ENCODE data around the gene PRKCE.
A peak's percentile ranks its signal among the peaks of the same experiment; 100 is the strongest.

PRKCE gene

DNA sequence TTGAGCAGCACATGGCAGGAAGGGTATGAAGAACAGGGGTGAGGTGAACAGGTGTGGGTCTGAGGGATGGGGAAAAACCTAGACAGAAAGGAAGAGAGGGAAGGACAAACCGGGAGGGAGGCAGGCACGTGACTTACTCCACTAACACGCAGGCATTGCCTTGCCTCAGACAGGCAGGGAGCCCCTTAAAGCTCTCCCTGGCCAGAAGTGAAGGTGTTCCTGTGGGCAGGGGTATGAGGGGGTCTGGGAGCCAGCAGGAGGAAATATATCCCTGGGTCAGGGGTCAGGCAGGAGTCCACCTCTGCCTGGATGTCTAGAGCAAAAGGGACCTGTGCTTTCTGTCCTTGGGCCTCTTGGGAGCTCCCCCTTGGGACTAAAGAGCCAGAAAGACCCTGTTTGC is 510.4 kb downstream of the PRKCE start:
- no peak for DNase-seq

DNA sequence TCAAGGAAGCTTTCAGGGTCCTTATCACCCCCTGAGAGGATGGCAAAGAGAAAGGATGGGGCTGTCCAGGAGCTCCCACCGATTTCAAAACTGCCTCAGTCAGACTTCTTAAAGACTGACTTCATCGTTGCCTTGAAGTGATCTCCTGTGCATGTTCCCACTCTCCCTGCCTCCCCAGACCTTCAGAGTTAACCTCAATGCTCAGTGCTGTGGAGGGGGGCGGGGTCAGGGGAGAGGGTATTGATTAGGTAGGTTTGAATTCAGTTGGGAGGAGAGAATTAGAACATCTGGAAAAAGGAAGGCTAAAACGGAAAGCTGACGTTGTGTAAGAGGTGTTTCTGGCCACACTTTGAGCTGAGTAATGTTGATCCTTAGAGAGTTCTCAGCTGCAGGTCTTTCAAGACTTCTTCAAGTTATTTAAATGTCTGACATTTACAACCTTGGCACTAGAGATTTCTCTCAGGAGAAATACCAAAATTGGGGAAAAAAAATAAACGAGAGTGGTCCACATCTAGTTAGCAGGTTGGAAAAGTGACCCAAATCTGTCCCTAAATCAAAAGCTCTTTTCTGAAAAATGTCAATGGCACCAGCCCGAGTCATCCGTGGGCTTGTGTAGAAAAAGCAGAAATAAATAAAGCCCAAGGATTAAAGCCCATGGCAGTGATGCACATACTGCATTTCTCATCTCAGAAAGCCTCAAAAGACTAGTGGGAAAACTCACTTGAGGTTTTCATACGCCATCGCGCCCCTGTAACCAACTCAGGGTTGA is 511.0 kb downstream of the PRKCE start:
- DNase-seq = no peak

DNA sequence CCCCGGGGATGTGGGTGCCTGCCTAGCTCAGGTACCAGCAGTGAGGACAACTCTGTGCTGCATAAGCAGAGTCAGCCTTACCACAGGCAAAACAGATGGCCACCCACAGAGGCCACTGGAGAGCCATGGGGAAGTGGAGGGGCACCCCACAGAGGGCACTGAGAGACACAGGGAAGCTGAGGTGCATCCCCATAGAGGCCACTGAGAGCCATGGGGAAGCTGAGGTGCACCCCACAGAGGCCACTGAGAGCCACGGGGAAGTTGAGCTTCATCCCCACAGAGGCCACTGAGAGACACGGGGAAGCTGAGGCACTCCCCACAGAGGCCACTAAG is 511.6 kb downstream of the PRKCE start:
- no peak for DNase-seq

DNA sequence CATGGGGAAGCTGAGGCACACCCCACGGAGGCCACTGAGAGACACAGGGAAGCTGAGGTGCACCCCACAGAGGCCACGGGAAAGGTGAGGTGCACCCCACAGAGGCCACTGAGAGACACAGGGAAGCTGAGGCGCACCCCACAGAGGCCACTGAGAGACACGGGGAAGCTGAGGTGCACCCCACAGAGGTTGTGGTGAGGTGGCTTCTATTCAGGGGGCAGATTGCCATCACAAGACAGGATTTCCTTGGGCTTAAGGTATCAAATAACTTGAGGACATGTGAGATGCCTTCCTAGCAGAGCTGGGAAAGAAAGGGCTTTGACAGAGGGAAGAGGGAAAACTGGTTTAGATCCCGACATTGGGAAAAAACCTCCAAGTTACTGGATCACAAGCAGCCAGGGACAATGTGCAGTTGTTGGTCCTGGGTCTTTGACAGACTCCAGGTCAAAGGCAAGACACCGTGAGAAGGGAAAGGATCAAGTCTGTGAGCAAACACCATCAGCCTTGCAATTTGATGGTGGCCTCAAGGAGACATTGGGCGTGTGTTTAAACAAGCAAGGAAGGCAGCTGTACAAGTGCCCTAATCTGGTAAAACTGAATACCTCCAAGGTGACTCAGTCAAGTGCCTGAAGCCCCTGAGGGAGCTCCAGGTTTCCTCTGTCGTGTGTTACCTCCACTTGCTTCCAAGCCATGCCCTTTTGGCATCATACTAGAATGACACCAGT is 512.5 kb downstream of the PRKCE start:
- no peak for DNase-seq

DNA sequence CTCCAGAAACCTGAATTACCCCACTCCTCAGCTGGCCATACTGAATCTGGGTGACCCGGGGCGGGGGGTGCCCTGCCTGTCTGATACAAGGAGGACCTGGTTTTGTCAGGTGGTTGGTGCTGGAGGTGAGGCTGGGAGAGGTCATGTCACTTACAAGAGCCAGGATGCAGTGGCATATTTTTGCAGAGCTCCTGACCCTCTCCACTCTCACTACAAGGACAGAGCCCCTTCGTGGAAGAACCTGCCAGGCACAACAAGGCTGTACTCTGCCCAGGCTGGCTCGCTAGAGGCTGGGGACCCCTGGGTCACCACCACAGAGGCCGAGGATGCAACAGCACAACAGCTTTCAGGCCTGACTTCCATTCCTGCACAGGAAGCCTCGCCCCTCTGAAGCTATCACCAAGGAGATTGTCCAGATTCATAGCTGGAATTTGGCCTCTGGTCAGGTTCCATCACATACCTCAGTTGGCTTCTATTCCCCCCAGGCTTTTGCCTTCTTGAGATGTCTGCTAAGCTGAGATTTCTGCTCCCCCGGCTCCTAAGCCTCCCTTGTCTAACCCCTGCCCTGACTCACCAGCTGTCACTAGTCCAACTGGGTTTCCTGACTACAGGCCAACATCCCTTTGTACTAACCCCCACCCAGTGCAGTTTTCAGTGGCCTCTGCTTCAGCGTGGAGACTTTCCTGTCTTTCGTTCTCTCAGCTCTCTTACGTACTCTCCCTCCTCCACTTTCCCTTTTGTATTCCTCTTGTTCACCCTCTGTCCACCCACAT is 513.2 kb downstream of the PRKCE start:
- no peak for DNase-seq

DNA sequence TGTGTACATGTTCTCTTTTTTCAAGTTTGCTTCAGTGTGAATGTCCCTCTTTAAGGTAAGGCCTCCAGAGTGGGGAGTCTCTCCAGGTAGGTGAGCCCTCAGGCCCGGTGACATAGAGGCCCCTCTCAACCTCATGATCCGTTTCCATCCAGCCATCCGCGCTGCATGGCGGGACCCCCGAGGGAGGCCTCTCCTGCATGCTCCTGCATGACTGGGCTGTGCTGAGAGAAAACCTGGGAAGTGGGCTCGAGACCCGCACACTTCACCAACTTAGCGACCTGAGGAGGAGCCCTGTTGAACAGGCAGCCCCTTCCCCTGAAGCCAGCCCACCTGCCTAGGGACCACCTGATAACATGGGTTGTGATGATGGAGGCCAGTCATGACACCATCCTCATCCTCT is 514.4 kb downstream of the PRKCE start:
- no peak for DNase-seq

DNA sequence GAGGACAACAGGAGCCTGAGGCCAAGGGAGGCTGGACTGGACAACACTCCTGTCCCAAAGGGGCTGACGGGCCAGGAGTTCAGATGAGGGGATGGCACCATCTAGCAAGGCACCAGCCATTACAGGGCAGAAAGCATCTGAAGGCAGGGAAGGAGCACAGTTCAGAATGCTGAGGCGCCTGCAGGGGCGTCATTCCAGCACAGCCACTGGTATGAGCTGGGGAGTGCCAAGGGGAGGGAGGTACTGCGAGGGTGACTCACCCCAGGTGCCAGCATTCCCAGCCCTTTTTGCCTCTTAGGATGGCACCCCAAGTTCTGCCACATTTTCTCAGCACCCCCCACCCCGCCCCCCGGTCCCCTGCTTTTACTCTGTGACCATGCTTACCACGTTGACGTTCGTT is 515.9 kb downstream of the PRKCE start:
- DNase-seq = no peak

DNA sequence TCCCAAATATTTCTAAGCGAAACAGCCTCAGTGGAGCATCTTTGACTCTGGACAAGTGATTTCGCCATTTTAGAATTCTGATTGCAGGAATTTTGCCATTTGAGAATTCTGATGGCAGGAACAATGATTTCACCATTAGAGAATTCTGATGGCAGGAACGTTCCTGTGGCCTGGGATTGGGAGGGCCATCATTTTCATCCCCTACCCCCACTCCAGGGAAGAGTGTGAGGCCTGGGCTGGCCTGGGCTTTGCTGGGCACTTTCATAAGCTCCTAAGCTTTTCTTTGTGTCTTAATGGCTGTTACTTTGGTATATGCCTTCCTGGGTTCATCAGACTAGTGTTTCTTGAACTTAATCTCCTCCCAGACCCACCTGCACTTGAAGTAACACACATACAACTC is 516.4 kb downstream of the PRKCE start:
- no peak for DNase-seq

DNA sequence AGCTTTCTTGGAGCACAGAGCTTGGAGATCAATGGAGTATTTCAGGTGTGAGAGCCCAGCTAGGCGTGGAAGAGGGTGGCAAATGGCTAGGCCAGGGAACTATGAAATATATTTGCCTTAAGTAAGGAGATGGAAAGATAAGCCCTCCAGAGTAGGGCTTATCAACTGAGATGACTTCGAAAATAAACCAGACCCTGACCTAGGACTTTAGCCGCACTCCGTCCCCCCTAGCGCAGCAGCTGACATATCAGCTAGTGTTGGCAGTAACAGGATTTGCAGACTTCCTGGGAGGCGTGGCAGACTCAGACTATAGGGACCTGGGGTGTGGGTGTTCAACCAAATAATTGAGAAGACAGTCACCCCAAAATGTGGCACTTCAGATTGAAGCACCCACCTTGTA is 518.0 kb downstream of the PRKCE start:
- DNase-seq = no peak

DNA sequence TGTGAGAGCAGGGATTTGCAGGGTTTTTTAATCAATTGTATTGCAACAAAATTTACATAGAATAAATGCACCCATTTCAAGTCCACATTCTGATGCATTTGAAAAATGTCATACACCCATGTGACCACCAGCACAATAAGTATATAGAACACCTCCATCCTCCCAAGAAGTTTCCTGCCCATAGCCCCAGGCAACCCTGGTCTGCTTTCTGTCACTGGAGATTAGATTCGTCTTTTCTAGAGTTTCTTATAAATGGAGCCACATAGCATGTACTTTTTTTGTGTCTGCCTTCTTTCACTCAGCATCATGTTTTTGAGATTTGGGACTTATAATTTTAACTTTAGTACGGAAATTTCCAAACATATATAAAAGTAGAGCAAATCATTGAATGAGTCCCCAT is 518.6 kb downstream of the PRKCE start:
- DNase-seq = no peak

DNA sequence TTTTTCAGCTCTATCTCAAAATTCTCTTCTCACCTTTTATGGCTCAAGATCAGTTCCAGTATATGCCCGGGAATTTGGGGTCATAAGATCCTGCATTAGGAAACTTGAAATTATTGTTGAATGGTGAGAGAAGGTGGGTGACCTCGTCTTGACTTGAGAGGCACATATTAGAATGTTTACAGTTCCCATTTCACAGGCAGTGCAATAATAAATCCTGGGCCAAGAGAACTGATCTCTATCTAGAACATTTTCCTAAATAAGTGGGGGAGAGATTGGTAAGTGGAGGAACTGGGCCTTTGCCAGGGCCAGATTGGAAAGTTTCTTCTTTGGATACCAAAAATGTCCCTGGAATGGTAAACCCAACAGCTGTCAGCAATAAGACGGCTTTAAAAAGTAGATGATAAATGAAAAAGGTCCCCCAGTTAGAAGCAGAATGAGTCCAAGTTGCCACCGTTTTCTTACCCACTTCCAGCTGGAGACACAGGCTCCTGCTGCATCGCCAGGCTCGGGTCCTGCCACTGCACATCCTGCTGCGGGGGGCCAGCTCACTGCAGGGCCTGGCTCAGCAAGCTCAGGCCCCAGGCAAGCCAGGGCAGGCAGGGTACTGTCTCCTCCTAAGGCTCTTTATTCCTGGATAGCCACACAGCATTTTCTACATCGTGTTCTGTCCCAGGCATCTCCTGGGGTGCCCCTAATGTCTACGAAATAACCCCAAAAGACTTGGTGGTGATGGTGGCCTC is 519.3 kb downstream of the PRKCE start:
- DNase-seq = peak in 1 of 3 experiments; percentile 48

DNA sequence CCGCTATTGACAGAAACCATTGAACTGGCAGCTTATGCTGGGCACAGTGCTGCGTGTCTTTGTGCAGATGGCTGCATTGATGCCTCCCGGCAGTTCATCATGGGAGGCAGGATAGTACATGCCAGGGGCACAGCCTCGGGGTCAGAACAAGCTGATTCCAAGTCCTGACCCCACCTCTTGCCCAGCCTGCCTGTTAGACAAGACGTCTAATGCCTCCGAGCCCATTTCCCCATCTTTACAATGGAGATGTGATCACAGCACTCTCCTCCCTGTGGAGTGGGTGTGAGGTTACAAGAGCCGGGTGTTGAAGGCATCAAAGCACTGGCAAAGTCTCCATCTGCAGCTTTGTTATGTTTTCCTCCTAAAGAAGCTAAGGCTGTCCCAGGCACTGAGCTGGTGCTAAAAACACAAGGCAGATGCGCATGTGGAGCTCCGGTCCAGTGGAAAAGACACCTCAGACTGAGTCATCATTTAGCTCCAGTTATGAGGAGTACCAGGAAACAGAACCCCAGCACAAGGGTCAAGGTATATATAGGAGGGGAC is 520.0 kb downstream of the PRKCE start:
- peak in 2 of 3 experiments; percentile 53 to 71 for DNase-seq

DNA sequence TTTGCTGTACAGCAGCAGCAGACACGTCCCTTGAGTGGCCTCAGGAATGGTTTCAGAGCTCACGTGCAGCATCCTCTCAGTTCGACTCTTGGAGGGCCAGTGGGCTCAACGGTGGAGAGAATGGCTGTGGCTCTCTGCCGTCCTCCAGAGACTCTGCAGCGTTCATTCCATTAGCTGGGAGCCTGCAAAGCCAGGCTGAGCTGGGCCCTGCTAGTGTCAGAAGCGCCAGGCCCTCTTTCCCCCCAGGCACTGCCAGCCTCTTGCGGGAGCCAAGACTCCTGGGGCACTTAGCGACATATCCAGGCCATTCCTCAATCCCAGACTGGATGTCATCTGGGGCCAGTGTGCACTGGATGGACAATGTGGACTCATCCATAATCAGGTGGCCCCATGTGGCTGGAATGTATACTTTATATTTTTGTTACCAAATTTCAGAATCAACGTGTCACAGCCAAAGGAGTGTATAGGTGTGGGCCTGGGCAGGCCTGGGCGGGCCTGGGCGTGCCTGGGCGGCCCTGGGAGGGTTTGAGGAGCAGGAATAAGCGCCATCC is 520.6 kb downstream of the PRKCE start:
- DNase-seq = peak; percentile 21 to 46 (median 38)

DNA sequence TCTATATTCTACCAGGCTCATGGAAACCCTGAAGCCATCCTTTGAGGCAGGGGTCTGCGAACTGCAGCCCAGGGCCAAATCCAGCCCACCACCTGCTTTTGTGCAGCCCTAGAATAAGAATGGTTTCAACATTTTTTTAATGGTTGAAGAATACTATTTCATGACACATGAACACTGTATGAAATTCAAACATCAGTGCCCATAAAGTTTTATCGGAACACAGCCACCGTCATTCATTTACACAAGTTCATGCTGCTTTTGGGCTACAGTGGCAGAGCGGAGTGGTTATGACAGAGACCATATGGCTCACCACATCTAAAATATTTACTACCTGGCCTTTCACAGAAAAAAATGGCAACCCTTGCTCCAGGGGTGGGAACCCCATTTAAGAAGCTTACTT is 521.6 kb downstream of the PRKCE start:
- DNase-seq = no peak

DNA sequence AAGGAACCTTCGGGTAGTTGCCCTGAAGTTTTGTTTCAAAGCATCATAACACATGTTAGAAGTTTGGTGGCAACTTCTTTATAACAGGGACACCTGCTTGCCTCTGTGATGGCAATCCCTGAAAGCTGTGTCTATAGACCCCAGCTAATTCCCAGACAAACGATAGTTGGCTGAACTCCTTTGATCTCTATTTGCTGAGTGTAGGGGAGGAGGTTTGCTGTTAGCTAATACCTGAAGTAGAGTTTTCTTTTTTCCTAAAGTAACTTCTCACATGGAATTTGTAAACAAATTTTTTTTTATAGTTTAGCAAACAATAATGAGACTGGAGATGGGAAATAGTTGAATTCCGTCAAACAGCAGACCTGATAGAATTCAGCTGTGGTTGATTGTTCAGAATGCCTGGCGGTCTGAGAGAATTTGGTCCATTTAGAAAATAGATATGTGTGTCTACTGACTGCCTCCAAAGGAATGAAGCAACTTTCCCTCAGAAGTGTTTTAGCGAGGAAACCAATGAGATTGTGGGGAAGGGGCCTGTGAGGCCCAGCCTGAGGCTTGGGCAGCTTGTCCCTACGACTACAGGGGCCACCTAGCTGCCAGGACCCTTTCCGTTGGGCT is 522.3 kb downstream of the PRKCE start:
- peak in 1 of 3 experiments; percentile 9 for DNase-seq

DNA sequence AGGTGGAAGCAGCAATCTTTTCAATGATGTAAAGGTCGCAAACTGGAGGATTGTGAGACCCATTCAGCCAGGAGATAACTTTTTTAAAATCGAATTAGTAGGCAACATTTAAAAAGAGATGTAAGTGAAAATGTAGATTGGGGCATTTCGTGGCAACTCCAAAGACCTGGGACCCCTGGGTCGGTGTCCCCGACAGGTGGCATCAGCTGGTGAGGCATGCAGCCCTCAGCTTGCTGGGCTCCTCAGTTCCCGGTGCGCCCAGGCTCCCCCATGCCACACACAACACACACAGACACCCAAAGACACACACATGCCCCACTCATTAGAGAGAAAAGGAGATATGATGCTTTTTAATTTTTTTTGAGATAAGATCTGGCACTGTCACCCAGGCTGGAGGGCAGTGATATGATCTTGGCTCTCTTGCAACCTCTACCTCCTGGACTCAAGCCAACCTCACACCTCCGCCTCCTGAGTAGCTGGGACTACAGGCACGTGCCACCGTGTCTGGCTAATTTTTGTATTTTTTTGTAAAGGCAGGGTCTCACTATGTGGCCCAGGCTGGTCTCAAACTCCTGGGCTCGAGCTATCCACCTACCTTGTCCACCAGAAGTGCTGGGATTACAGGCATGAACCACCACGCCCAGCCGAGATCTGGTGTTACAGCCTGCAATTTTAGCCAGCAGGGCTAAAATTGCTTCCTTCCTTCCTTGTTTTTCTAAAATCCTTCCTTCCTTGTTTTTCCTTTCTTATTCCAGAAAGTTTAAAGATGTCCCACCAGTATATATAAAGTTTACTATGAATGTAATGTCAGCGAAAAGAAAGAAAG is 523.1 kb downstream of the PRKCE start:
- no peak for DNase-seq

DNA sequence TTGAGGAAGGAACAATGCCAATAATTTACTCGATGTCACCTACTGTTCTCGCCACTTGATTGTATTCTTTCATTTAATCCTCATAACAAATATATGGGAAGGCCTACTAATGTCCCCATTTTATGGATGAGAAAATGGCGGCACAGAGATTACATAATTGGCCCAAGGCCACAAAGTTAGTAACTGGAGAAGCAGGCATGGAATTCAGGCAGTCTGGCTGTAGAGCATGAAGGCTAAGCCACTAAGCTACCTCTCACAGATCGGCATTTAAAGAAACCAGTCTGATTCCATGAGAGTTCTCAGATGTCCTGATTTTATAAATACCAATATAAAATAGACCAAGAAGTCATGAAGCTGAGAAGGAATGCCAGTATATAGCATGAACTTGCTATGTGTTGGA is 523.9 kb downstream of the PRKCE start:
- DNase-seq = no peak

DNA sequence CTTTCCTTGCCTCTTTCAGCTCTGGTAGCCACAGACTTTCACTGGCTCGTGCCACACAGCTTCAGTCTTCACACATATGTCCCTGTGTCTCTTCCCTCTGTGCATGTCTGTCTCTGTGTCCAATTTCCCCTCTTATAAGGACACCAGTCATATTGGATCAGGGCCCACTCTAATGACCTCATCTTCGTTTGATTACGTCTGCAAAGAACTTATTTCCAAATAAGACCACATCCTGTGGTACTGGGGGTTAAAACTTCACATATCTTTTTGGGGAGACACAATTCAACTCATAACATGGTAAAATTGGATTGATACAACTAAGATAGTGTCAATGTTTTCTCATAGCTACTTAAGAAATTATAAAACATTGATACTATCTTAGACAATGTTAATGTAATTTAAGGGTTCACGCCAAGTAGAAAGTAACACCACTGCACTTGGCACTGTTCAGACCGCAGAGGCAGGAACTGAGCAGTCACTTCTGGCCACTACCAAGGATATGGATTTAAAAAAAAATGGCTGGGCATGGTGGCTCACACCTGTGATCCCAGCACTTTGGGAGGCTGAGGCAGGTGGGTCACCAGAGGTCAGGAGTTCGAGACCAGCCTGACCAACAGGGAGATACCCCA is 526.1 kb downstream of the PRKCE start:
- no peak for DNase-seq

DNA sequence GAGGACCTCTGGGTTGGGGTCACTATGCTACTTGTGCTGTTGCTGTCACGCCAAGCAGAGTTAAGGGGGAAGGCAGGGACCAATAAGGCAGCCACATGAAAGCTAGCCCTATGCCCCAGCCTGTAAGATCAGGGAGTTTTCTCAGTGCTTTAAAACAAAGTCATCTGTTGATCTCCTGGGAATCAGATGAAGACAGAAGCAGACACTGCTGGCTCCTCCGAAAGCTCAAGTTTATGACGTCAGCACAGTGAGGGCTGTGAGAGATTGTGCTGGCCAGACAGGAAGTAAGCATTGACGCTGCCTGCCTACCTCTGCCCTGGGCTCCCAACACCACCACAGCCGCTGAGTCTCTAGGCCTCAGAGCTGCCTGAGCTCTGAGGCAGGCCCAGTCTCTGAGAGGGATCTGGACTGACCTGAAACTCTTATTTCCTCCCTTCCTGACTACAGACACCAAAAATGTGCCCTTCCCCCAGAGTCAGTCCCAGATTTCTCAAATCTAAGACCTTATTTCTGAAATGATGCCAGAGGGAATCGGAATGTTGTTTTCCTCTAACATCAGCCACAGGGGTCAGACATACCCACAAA is 527.7 kb downstream of the PRKCE start:
- DNase-seq = no peak

DNA sequence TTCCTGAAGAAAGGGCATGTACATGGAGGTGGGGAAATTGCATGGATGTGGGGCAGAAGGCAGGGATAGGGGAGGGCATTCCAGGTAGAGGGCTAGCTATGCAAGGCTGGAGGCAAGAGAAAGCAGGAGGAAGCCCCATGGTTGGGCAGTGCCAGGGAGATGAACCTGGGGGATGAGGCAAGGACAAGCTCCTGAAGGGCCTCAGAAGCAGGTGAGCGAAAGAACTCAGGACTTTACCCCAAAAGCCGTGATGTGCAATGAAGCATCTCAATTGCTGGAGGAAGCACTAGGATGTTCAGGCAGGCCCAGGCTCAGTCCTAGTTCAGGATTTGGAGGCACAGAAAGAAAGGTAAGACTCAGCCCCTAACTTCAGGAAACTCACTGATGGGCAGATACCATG is 528.7 kb downstream of the PRKCE start:
- no peak for DNase-seq
